Measurements from ENCODE around the gene OR2A25. TPM values are rescaled to one million over a fixed set of nuclear protein-coding genes. Genes with fewer than 3 reads are reported as not detected.

The OR2A25 gene
- total RNA-seq, 1 donor from 2014 or later, result not detected

GRCh38 chr7:144069953-144070352 lies 342 bp downstream of the OR2A25 start:
- peaks cover 4% of the 10 kb centered on the region for H3K27me3 Mint-ChIP-seq
- H3K4me3 Mint-ChIP-seq, result no peak overlapping the region
- H3K4me1 Mint-ChIP-seq (ENCODE audit: unreplicated experiment), result no peaks in the 10 kb centered on the region
- no peak overlapping the region for H3K27ac Mint-ChIP-seq
- no peaks in the 10 kb centered on the region for H3K9me3 Mint-ChIP-seq
- no peak for DNase-seq (ENCODE audit: extremely low spot score, unreplicated experiment)
- no peak for TF ChIP-seq CTCF (conservative IDR thresholded peaks at IDR 0.05)
- no peaks in the 10 kb centered on the region for H3K36me3 Mint-ChIP-seq

GRCh38 chr7:144074374-144074773 lies 4.8 kb downstream of the OR2A25 start:
- H3K4me3 Mint-ChIP-seq, result no peak overlapping the region
- no peaks in the 10 kb centered on the region for H3K4me1 Mint-ChIP-seq (ENCODE audit: unreplicated experiment)
- DNase-seq (ENCODE audit: extremely low spot score, unreplicated experiment), result no peak
- H3K9me3 Mint-ChIP-seq, result no peaks in the 10 kb centered on the region
- TF ChIP-seq CTCF (conservative IDR thresholded peaks at IDR 0.05), result no peak
- no peaks in the 10 kb centered on the region for H3K27me3 Mint-ChIP-seq
- no peaks in the 10 kb centered on the region for H3K36me3 Mint-ChIP-seq
- no peak overlapping the region for H3K27ac Mint-ChIP-seq

GRCh38 chr7:144085978-144086377 lies 16.4 kb downstream of the OR2A25 start, which contains the start of gene OR2A12:
OR2A12 (plus strand) TSS chr7:144086278; CDS start chr7:144095108, 8,830 bp downstream.
- no peaks in the 10 kb centered on the region for H3K9me3 Mint-ChIP-seq
- H3K27me3 Mint-ChIP-seq, result peaks cover 3% of the 10 kb centered on the region
- H3K27ac Mint-ChIP-seq, result no peak within 1 kb of the TSS
- TF ChIP-seq CTCF (conservative IDR thresholded peaks at IDR 0.05), result no peak
- no peak for DNase-seq (ENCODE audit: extremely low spot score, unreplicated experiment)
- H3K4me3 Mint-ChIP-seq, result no peak within 1 kb of the TSS
- no peaks in the 10 kb centered on the region for H3K36me3 Mint-ChIP-seq
- H3K4me1 Mint-ChIP-seq (ENCODE audit: unreplicated experiment), result no peaks in the 10 kb centered on the region

GRCh38 chr7:144086730-144087129 lies 17.1 kb downstream of the OR2A25 start:
- H3K27me3 Mint-ChIP-seq, result peaks cover 3% of the 10 kb centered on the region
- no peak overlapping the region for H3K27ac Mint-ChIP-seq
- H3K4me1 Mint-ChIP-seq (ENCODE audit: unreplicated experiment), result no peaks in the 10 kb centered on the region
- no peaks in the 10 kb centered on the region for H3K36me3 Mint-ChIP-seq
- no peak for DNase-seq (ENCODE audit: extremely low spot score, unreplicated experiment)
- no peaks in the 10 kb centered on the region for H3K9me3 Mint-ChIP-seq
- H3K4me3 Mint-ChIP-seq, result no peak overlapping the region
- no peak for TF ChIP-seq CTCF (conservative IDR thresholded peaks at IDR 0.05)

GRCh38 chr7:144087230-144087629 lies 17.6 kb downstream of the OR2A25 start:
- Mint-ChIP-seq H3K27ac (no peak overlapping the region), H3K36me3 (no peaks in the 10 kb centered on the region), H3K4me1 (ENCODE audit: unreplicated experiment) (no peaks in the 10 kb centered on the region), H3K27me3 (peaks cover 3% of the 10 kb centered on the region), H3K4me3 (no peak overlapping the region), H3K9me3 (no peaks in the 10 kb centered on the region)
- no peak for TF ChIP-seq CTCF (conservative IDR thresholded peaks at IDR 0.05)
- DNase-seq (ENCODE audit: extremely low spot score, unreplicated experiment), result no peak

GRCh38 chr7:144090667-144091066 lies 21.1 kb downstream of the OR2A25 start:
- Mint-ChIP-seq H3K27ac (no peak overlapping the region), H3K27me3 (peaks cover 3% of the 10 kb centered on the region), H3K9me3 (no peaks in the 10 kb centered on the region), H3K36me3 (no peaks in the 10 kb centered on the region), H3K4me1 (ENCODE audit: unreplicated experiment) (no peaks in the 10 kb centered on the region), H3K4me3 (no peak overlapping the region)
- no peak for TF ChIP-seq CTCF (conservative IDR thresholded peaks at IDR 0.05)
- no peak for DNase-seq (ENCODE audit: extremely low spot score, unreplicated experiment)

All from type B pancreatic cell (in vitro differentiated cells).